HuH-7.5 (cell line): Measurements from ENCODE around the gene TLK2.

ENCODE experiments used
- DNase-seq: peaks from one replicate; pipeline ENCODE4 v3.0.0; 2011; ENCODE audit warnings: low spot score

The TLK2 gene

DNA sequence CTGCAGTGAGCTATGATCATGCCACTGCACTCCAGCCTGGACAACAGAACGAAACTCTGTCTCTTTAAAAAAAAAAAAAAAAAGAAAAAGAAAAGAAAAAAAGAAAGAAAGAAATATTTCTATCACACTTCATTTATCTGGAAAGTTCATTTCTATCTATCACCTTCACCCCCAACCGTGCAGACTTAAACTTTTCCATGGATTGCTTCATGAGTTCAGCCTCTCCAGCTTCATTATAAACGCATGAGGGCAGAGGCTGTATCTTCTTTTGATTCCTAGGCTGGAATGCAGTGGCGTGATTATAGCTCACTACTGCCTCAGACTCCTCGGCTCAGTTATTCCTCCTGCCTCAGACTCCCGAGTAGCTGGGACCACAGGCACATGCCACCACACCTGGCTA, 177.0 kb downstream of the TLK2 start:
- no peak for DNase-seq

- no peak for DNase-seq
Measured at GRCh38 chr17:62656446-62656845, 177.8 kb downstream of the TLK2 start.

- DNase-seq: no peak
Measured at GRCh38 chr17:62657145-62657665, 178.6 kb downstream of the TLK2 start.

DNA sequence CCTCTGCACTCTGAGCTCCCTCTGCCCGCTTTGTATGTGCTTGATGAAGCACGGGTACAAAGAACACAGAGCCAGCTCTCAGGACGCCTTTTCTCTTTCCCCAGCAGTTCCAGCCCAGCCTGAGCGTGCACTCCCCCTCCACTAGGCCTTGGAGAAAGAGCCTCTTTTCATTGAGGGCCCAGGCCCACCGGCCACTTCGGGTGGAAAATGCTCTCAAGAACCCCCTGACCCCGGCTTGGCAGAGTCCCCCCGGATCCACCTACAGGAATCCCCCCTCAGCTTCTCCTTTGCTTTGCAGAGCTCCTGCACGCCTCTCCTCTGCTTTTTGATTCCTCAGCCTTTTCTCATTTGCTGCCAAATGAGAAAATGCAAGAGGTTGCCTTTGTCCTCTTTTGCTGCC, 179.1 kb downstream of the TLK2 start:
- DNase-seq: no peak

DNA sequence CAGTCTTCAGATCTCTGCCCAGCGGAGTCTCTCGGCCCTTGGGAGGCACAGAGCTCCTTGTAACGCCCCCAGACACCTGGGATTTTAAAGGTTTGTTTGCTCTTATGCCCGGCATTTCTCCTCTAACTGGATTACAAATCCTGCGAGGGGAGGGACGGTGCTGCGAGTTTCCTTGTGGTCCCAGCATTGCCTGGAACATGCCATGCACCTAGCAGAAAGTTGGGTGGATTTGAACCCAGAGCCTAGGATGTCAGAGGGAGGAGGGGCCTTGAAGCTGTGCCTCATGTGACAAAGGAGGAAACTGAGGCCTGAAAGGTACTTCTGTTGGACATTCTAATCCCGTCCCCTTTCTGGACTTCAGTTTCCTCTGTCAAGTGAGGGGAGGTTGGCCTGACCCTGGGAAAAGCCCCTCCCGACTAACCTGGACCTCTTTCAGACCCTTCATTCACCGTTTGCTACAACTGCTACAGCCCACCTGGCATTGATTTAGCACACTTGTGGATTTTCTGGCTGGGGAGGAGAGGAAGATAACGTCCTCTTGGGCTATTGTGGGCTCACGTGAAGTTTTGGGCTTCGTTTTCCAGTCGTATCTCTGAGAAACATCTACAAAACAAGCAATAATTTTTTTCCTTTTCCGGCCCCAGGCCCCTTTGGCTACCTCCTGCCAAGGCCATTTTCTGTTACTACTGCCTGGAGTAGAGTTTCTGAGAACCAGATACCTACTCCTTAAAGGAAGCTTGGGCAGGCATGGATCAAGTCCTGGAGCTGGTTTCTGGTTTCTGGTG, 179.7 kb downstream of the TLK2 start:
- DNase-seq: no peak

GRCh38 chr17:62660629-62661118, 182.0 kb downstream of the TLK2 start:
- no peak for DNase-seq

DNA sequence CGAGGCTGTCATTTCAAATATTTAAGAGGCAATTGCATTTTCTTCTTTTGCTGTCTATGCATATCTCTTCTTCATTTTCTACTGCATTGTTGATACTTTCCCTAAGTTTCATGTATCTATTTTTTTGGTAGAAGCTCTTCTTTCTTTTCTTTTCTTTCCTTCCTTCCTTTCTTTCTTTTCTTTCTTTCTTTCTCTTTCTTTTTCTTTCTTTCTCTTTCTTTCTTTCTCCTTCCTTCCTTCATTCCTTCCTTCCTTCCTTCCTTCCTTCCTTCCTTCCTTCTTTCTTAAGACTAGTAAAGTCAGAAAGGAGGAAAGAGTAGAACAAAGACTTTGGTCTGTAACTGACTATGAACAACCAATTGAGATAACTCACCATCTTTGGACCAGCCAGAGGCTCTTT, 182.7 kb downstream of the TLK2 start:
- DNase-seq: no peak

DNA sequence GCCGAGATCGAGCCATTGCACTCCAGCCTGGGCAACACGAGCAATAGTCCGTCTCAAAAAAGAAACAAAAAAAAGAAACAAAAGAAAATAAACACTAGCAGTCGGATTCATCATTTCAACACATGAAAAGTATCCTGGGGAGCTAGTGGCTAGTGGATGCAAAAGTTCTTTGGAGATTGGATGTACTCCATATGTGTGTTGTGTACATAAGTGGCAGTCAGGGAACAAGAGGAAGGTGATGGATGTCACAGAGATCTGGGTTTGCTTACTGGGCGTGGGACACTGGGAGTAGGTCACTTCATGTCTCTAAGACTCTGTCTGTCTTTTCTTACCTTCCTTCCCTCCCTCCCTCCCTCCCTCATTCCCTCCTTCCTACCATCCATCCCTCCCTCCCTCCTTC, 184.2 kb downstream of the TLK2 start:
- DNase-seq: no peak
